Peyer's patch (tissue), 4 donors: ENCODE data around the gene TRIM25. TPM values are rescaled to one million over a fixed set of nuclear protein-coding genes. Genes with fewer than 3 reads are reported as not detected.

ENCODE experiments used
- DNase-seq, 3 donors: peaks; one replicate each; pipeline ENCODE4 v3.0.0-alpha.2; 2017 to 2019
- H3K27ac ChIP-seq, 4 donors: fragments of 200-600 bp; sonication (generic); one replicate each; pipeline ENCODE4 v1.5.1; 2016 to 2019
- H3K27me3 ChIP-seq, 2 donors: fragments of 200-600 bp; sonication (generic); one replicate each; pipeline ENCODE4 v1.5.1; 2019
- H3K36me3 ChIP-seq, 3 donors: fragments of 200-600 bp; sonication (generic); one replicate each; pipeline ENCODE4 v1.5.1; 2016 to 2019
- H3K4me1 ChIP-seq, 4 donors: fragments of 200-600 bp; sonication (generic); one replicate each; pipeline ENCODE4 v1.5.1; 2016 to 2019
- H3K4me3 ChIP-seq, 4 donors: fragments of 200-600 bp; sonication (generic); 1 replicate in 3 of 4; 2 replicates in 1 of 4; pipeline ENCODE4 v1.5.1; 2016 to 2019; ENCODE audit warnings: mild to moderate bottlenecking in 1 of 4
- H3K9me3 ChIP-seq, 4 donors: fragments of 200-600 bp; sonication (generic); one replicate each; pipeline ENCODE4 v1.5.1; 2016 to 2019; ENCODE audit warnings: mild to moderate bottlenecking in 1 of 4
- CTCF ChIP-seq, 6 experiments: fragments of 450-650 bp in 4 of 6; fragments of 200-600 bp in 2 of 6; sonication (generic) in 1 of 6; IDR thresholded peaks; one replicate each; pipeline ENCODE4 v1.5.1; 2017 to 2019; ENCODE audit warnings: antibody characterized with exemption in 6 of 6, mild to moderate bottlenecking in 3 of 6, moderate library complexity in 1 of 6
- POLR2A ChIP-seq, 2 donors: fragments of 450-650 bp; IDR thresholded peaks; one replicate each; pipeline ENCODE4 v1.5.1; 2017; ENCODE audit warnings: antibody characterized with exemption in 2 of 2, mild to moderate bottlenecking in 2 of 2, moderate library complexity in 2 of 2
- total RNA-seq, 4 donors: library from RNA; depleted of rRNA; stranded (reverse); fragments of >200 nt; gene quantifications; one replicate each; pipeline ENCODE4 v1.1.0, GENCODE V29; 2016

The TRIM25 gene
- total RNA-seq, 4 donors from 2014 or later, result 87.0 to 344 (median 119) TPM

DNA sequence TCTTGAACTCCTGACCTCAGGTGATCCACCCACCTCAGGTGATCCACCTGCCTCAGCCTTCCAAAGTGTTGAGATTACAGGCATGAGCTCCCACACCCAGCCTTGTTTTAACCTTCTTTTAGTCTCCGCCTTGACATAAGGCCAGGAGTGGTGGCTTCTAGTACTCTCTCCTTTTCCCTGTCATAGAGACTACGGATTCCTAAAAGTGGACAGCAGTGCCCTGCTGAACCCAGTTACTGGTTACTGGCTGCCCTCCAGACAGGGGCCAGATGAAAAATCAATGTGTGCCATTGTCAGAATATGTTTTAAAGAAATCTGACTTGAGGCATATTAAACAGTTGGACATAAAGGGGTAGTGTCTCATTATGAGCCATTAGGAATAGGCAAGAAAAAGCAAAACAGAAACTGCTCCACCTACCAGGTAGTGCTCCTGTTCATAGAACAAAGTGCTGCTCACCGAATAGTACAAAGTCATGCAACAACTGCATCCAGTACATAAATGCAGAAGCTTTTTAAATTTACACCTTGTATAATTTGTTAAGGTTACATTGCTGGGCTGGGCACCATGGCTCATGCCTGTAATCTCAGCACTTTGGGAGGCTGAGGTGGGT, 32.1 kb downstream of the TRIM25 start:
- Histone ChIP-seq H3K4me1 (peaks cover 0 to 6% (median 0%) of the 10 kb centered on the region in 4 donors), H3K27me3 (no peaks in the 10 kb centered on the region), H3K9me3 (no peaks in the 10 kb centered on the region), H3K36me3 (no peaks in the 10 kb centered on the region), H3K27ac (no peak overlapping the region), H3K4me3 (no peak overlapping the region)
- no peak for TF ChIP-seq CTCF (IDR thresholded peaks at IDR 0.05)
- no peak for TF ChIP-seq POLR2A (IDR thresholded peaks at IDR 0.05)
- no peak for DNase-seq

DNA sequence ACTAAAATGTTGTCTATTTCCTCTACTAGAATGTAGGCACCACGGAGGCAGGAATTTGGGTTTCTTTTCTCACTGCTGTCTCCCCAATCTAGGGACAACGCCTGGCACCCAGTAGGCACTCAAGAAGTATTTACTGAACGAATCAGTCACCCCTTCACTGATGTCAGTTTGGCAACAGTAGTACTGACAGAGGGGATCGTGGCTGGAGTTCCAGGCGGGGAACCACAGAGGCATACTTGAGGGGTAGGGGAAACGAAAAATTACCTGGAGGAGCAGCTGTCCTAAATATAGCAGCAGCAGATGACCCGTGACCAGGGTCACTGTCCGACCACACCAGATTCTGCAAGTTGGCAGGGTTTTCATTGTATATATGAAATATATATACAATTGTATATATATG, 33.3 kb downstream of the TRIM25 start:
- no peaks in the 10 kb centered on the region for H3K36me3 ChIP-seq
- TF ChIP-seq POLR2A (IDR thresholded peaks at IDR 0.05), result no peak
- TF ChIP-seq CTCF (IDR thresholded peaks at IDR 0.05), result no peak
- no peaks in the 10 kb centered on the region for H3K4me1 ChIP-seq
- DNase-seq, result no peak
- H3K27ac ChIP-seq, result no peak overlapping the region
- H3K9me3 ChIP-seq, result no peaks in the 10 kb centered on the region
- H3K4me3 ChIP-seq, result no peak overlapping the region
- H3K27me3 ChIP-seq, result no peaks in the 10 kb centered on the region

- no peaks in the 10 kb centered on the region for H3K4me1 ChIP-seq
- no peak for TF ChIP-seq POLR2A (IDR thresholded peaks at IDR 0.05)
- no peak for TF ChIP-seq CTCF (IDR thresholded peaks at IDR 0.05)
- H3K36me3 ChIP-seq, result no peaks in the 10 kb centered on the region
- H3K4me3 ChIP-seq, result no peak overlapping the region
- no peak overlapping the region for H3K27ac ChIP-seq
- DNase-seq, result no peak
- H3K9me3 ChIP-seq, result no peaks in the 10 kb centered on the region
- no peaks in the 10 kb centered on the region for H3K27me3 ChIP-seq
Observed at GRCh38 chr17:56880133-56880532, 33.7 kb downstream of the TRIM25 start.

DNA sequence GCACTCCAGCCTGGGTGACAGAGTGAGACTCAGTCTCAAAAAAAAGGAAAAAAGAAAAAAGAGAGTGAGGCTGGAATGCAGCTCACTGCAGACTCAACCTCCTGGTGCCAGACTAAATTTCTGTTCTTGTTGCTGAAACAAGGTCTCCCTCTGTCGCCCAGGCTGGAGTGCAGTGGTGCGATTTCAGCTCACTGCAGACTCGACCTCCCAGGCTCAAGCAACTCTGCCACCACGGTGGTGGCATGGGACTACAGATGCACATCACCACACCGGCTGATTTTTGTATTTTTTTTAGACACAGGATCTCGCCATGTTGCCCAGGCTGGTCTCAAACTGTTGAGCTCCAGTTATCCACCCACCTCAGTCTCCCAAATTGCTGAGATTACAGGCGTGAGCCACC, 34.6 kb downstream of the TRIM25 start:
- no peaks in the 10 kb centered on the region for H3K27me3 ChIP-seq
- no peak overlapping the region for H3K4me3 ChIP-seq
- no peaks in the 10 kb centered on the region for H3K4me1 ChIP-seq
- TF ChIP-seq CTCF (IDR thresholded peaks at IDR 0.05), result no peak
- TF ChIP-seq POLR2A (IDR thresholded peaks at IDR 0.05), result no peak
- H3K36me3 ChIP-seq, result no peaks in the 10 kb centered on the region
- DNase-seq, result no peak
- H3K27ac ChIP-seq, result no peak overlapping the region
- H3K9me3 ChIP-seq, result no peaks in the 10 kb centered on the region

GRCh38 chr17:56876766-56877179, 37.1 kb downstream of the TRIM25 start:
- Histone ChIP-seq H3K27me3 (no peaks in the 10 kb centered on the region), H3K4me1 (no peaks in the 10 kb centered on the region), H3K4me3 (no peak overlapping the region), H3K36me3 (no peaks in the 10 kb centered on the region), H3K27ac (no peak overlapping the region), H3K9me3 (no peaks in the 10 kb centered on the region)
- no peak for DNase-seq
- TF ChIP-seq POLR2A (IDR thresholded peaks at IDR 0.05) (no peak), CTCF (IDR thresholded peaks at IDR 0.05) (no peak)
